HepG2 (cell line): Measurements from ENCODE around the gene DPY19L3. TPM values are rescaled to one million over a fixed set of nuclear protein-coding genes. Genes with fewer than 3 reads are reported as not detected.

Experiments used
- CSRNP2 ChIP-seq: sonication (generic); formaldehyde crosslinking; conservative IDR thresholded peaks from 2 replicates; pipeline ENCODE4 v1.8.0; 2022; ENCODE audit warnings: low read depth, missing genetic modification reagents
- E2F5 ChIP-seq: sonication (generic); formaldehyde crosslinking; conservative IDR thresholded peaks from 2 replicates; pipeline ENCODE4 v1.4.0; 2020; ENCODE audit warnings: missing genetic modification reagents
- EZH2 ChIP-seq: conservative IDR thresholded peaks from 2 replicates; pipeline ENCODE4 v1.6.1; 2012; ENCODE audit warnings: mild to moderate bottlenecking, low read depth, low read length, moderate library complexity
- LCORL ChIP-seq, 2 experiments: fragments of 450-650 bp in 1 of 2; sonication (generic) in 1 of 2; formaldehyde crosslinking in 1 of 2; IDR thresholded peaks; 2 replicates each; pipeline versions ENCODE4 v1.5.0 to v1.6.1; 2017 to 2020; ENCODE audit warnings: antibody characterized with exemption in 1 of 2, missing genetic modification reagents in 1 of 2
- PATZ1 ChIP-seq: sonication (generic); formaldehyde crosslinking; IDR thresholded peaks from 2 replicates; pipeline ENCODE4 v1.4.0; 2020; ENCODE audit warnings: missing genetic modification reagents
- REST ChIP-seq, 2 experiments: IDR thresholded peaks; 2 replicates each; pipeline ENCODE4 v1.6.1; 2011 to 2012; ENCODE audit warnings: low read length in 2 of 2, borderline replicate concordance in 1 of 2, low read depth in 1 of 2, mild to moderate bottlenecking in 1 of 2, moderate library complexity in 1 of 2
- SMAD9 ChIP-seq: sonication (generic); formaldehyde crosslinking; IDR thresholded peaks from 2 replicates; pipeline ENCODE4 v1.5.1; 2020; ENCODE audit warnings: mild to moderate bottlenecking, missing genetic modification reagents
- SOX5 ChIP-seq: IDR thresholded peaks from 2 replicates; pipeline ENCODE4 v1.6.1; 2016; ENCODE audit warnings: borderline replicate concordance
- TFE3 ChIP-seq: IDR thresholded peaks from 2 replicates; pipeline ENCODE4 v1.6.1; 2016
- THAP11 ChIP-seq: IDR thresholded peaks from 2 replicates; pipeline ENCODE4 v1.6.1; 2016; ENCODE audit warnings: missing biosample characterization, missing genetic modification reagents
- ZNF33B ChIP-seq: sonication (generic); formaldehyde crosslinking; IDR thresholded peaks from 2 replicates; pipeline ENCODE4 v1.5.1; 2020; ENCODE audit warnings: mild to moderate bottlenecking, missing genetic modification reagents
- ZNF781 ChIP-seq: sonication (generic); formaldehyde crosslinking; IDR thresholded peaks from 2 replicates; pipeline ENCODE4 v1.5.1; 2020; ENCODE audit warnings: borderline replicate concordance, mild to moderate bottlenecking, missing genetic modification reagents; ENCODE audit errors: not compliant biosample characterization
- ZXDC ChIP-seq: sonication (generic); formaldehyde crosslinking; IDR thresholded peaks from 2 replicates; pipeline ENCODE4 v1.5.0; 2020; ENCODE audit warnings: mild to moderate bottlenecking, missing genetic modification reagents
- polyA plus RNA-seq, 8 experiments: library from polyadenylated mRNA; depleted of rRNA in 3 of 8; stranded (reverse) in 7 of 8; unstranded in 1 of 8; fragments of >200 nt; fragmentation: Illumina TruSeq in 4 of 8; extraction: Trizol in 4 of 8; gene quantifications; 2 replicates each; pipeline versions ENCODE4 v1.2.1 to v1.2.3, GENCODE V29; 2011 to 2016; ENCODE audit warnings: low read depth in 4 of 8, missing spikeins in 1 of 8, mixed read lengths in 1 of 8; ENCODE audit not compliant: insufficient read depth in 1 of 8
- total RNA-seq, 5 experiments: library from RNA; depleted of rRNA; stranded (reverse); fragments of >200 nt; fragmentation: Illumina TruSeq; extraction: Trizol; gene quantifications; 2 replicates each; pipeline ENCODE4 v1.2.3, GENCODE V29; 2016; ENCODE audit warnings: low read depth in 1 of 5

Gene DPY19L3
- total and polyA plus RNA-seq, 2 of the 13 experiments (the other 11 are each of a cell fraction or from before 2014, with no cell fraction given): 21.6 to 25.2 TPM

GRCh38 chr19:32405431-32406160 is at the start of gene DPY19L3 (continued):
- TF ChIP-seq REST (IDR thresholded peaks at IDR 0.05; ENCODE audit: borderline replicate concordance in 1 of 2, low read depth in 1 of 2, low read length in 2 of 2) (peak in 1 of 2 experiments; percentile 20; a peak in 1 of 4 replicates), ZNF33B (CRISPR knock-in tag) (no peak), ZXDC (CRISPR knock-in tag) (no peak), SMAD9 (CRISPR knock-in tag) (no peak), TFE3 (CRISPR knock-in tag) (peak; percentile 73), PATZ1 (peak; percentile 88), E2F5 (CRISPR knock-in tag) (0 out of 2 replicates have a peak, but pooled peaks have one; percentile 14), ZNF781 (CRISPR knock-in tag) (no peak), SOX5 (CRISPR knock-in tag) (peak; percentile 47; the same call in 1 of the 2 replicates), CSRNP2 (CRISPR knock-in tag) (0 out of 2 replicates have a peak, but pooled peaks have one; percentile 34), THAP11 (CRISPR knock-in tag) (peak; percentile 89), EZH2 (no peak), LCORL (IDR thresholded peaks at IDR 0.05) (no peak), LCORL (CRISPR knock-in tag; IDR thresholded peaks at IDR 0.05) (no peak)
